H54 (cell line): Measurements from ENCODE around the gene TRPM3.
A peak's percentile ranks its signal among the peaks of the same experiment; 100 is the strongest.

ENCODE experiments used
- DNase-seq: peaks from one replicate; pipeline ENCODE4 v3.0.0; 2011; ENCODE audit warnings: low spot score, mixed read lengths; ENCODE audit not compliant: insufficient read length
- FAIRE-seq: peaks from 3 replicates; lab custom pipeline; 2011; peaks lifted over from hg19 to GRCh38; lab: Jason Lieb, UNC
- POLR2A ChIP-seq: IDR thresholded peaks from 2 replicates; pipeline ENCODE4 v1.6.1; 2011; ENCODE audit warnings: low read depth, mild to moderate bottlenecking, low read length

Gene TRPM3

DNA sequence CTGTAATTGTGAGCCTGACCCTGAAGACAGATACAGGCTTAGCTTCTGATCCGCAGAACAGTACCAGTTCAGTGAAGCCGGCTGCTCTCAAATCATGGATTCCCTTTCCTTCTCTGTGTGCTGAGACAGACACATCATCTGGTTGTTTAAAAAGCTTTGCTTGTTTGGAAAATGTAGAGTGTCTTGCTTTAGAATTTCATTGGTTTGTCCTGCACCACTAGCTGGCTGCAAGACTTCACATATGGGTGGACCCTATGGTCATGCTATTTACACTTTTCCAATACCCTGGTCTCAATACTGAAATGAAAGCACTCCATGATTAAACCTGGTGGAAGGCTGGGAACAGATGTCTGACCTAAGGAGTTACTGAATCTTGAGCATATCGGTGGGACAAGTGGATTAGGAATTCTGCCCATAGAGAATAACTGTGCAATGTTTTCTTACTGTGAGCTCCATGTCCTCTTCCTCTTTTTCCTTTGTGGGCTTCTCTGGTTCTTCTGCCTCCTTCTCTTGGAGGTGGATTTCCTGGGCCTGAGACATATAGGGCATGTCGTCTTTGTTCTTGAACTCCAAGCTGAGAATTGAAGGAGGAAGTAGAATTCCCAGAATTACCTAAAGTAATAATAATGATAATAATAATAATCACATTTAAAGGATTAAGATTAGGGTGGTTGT is 505.8 kb downstream of the TRPM3 start:
- DNase-seq = no peak
- no peak for TF ChIP-seq POLR2A
- no peak for FAIRE-seq

DNA sequence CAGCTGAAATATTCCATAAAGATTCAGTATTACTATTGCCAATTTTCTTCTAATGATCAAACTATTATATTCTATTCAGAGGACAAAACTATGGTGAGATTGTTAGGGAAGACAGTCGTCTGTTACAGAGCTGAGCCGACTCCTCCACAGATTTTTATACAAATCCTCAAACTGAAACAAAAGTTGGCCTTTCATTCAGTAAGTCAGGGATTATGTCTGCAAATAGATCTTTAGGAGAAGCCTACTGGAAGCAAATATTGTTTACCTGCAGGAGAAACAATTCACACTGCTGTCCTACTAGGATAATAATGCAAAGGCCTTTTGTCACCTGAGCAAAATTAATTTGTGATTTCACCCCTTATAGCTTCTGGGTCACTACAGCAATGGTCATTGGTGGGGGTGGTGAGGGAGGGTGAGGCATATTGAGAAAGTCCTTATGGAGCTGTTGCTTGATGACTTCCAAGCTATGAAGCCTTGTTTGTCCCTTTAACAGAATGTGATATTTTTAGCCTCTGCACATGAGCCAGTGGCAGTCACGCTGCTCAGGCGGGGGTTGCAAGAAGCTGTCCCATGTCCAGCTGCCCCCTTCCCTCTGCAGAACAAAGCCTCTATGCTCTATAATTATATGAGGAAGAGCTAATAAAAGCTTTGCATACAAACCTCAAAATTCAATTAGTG is 506.5 kb downstream of the TRPM3 start:
- DNase-seq (no peak), FAIRE-seq (no peak)
- TF ChIP-seq POLR2A = no peak

DNA sequence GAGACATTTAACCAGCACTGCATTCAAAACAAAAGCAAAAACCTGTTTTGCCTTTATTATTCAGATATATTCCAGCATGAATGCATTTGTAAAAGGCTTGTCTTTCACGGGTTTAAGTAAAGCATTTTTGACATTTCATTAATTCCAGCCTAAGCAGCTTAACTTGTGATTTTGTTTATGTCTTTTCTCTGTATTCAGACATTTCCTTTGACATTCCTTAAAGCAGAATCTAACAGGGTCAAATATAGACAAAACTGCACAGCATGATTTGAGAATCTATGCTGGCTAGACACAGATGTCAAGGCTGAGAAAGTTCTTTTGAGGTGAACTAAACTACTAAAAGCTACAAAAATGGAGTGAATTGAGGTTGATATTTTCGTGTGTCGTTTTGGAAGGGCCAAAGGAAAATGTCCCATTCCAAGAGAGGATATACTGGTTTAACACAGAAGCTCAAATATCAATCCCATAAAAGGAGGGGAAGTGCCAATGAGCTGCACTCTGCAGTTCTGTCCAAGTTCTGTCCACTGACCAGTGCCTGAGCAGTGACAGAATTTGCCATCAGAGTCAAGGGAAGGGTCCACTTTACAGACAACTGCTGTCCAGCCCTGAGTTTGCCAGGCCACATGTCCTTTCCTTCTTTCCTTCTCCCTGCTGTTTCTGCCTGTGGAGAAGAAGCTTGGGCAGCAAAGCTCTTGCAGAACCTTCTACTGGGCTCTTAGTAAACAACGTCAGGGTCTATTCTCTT is 508.2 kb downstream of the TRPM3 start:
- no peak for TF ChIP-seq POLR2A
- DNase-seq = no peak
- no peak for FAIRE-seq

DNA sequence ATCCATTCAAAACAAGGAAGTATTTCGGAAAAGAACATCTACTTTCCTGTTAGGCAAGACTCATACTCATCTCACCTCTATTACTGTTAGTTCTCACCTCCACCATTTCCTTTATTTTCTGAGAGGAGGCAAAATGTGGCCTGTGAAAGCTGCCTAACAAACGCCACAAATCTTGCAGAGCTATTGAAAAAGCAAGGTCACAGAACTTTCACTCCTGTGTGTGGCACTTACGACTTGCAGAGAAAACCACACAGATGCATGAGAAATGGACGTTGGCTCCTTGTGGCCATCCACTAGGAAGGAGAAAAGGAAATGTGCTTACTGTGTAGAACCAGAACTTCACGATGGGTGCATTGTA is 511.2 kb downstream of the TRPM3 start:
- FAIRE-seq (no peak), DNase-seq (no peak)
- TF ChIP-seq POLR2A = no peak

DNA sequence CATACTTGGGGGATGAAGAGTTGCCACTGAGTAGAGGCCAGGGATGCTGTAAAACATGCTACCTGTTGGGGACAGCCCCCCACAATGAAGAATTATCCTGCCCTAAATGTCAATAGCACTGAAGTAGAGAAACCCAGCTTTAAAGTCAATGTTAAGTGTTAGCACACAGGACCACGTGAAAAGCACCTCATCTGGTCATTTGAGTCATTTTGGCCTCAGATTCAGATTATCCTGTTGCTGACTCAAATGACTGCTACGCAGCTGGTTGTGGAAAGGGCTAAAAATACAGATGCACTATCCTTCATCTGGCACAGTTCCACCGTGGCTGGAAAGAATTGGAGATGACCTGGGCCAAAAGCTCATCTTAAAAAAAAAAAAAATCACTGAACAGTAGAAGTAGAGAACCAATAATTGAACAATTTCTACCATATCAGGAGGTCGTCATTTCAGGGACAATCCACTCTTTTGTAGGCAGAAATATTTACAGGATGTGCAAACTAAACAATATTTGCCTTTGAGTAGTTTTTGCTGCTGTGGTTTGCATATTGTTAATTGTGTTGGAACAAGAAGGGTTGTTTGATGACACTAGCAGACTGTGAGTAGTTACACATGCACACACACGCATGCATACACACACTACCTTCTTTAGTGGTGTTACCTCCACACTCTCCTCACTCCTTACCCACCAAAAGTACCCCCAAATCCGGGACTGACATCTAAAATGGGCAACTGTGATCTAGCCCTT is 511.7 kb downstream of the TRPM3 start:
- TF ChIP-seq POLR2A = no peak
- DNase-seq = peak; percentile 58
- peak; percentile 94 for FAIRE-seq

DNA sequence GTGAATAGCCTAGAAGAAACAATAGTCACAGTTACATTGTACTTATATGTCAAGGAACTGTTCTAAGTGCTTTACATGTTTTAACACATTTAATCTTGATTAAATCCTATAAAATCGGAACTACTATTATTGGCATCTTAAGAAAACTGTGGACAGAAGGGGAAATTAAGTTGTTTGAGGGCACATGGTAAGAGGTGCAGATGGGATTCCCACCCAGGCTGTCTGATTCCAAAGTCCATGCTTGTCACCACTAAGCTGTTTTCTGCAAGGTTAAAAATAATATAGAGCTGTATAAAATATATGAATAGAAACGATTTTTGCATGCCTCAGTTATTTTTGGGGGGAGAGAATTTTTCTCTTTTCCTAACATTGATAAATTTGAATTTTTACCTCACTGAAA is 512.4 kb downstream of the TRPM3 start:
- no peak for TF ChIP-seq POLR2A

DNA sequence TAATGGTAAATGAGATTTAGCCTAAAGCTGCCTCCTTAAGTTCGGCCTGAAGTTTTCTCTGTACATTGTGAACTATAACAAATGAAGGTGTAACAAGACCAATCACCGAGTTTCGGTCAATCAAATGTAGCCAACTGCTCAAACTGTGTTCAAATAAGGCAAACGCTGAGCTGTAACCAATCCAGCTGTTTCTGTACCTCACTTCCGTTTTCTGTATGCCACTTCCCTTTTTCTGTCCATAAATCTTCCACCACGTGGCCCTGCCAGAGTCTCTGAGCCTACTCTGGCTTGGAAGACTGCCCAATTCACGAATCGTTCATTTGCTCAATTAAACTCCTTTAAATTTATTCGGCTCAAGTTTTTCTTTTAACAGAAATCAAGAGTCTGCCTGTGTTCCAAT is 513.5 kb downstream of the TRPM3 start:
- DNase-seq = no peak
- no peak for TF ChIP-seq POLR2A
- no peak for FAIRE-seq

More for the DNA sequence above, 512.4 kb downstream of the TRPM3 start:
- FAIRE-seq (no peak), DNase-seq (no peak)

DNA sequence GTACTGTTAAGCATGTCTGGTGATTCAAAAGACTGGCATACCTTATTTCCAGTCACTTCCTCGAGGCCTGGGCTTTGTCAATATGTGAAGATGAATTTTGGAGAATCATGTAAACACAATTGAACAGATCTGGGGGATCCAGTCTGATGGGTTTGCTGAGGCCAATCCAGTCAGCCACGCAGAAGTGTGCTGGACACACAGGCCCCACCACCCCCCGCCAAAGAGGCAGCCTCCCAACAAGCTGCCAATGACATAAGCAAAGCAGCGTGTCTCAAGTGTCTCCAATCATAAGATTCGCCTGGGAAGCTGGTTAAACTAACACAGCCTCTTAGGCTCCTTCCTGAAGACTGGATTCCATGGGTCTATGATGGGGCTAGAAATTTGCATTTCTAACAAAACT is 514.1 kb downstream of the TRPM3 start:
- TF ChIP-seq POLR2A = no peak
- DNase-seq = no peak
- no peak for FAIRE-seq

DNA sequence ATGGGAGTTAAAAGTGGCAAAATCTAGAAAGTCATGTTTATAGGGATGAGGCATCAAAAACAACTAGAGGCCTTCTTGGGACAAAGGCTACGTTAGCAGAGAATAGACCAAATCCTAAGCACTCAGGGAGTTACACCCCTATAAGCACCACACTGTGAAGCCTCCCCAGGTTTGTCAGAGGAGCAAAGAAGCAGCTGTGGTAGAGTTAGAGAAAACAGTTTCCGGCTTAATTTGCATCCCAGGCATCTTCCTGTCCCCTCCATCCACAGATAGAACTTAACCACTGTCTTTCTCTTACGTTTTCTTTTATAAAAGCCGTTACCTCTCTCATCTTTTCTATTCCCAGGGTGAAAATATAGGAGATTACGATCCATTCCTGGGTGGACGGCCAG is 518.4 kb downstream of the TRPM3 start:
- no peak for TF ChIP-seq POLR2A
- no peak for DNase-seq
- FAIRE-seq = no peak

DNA sequence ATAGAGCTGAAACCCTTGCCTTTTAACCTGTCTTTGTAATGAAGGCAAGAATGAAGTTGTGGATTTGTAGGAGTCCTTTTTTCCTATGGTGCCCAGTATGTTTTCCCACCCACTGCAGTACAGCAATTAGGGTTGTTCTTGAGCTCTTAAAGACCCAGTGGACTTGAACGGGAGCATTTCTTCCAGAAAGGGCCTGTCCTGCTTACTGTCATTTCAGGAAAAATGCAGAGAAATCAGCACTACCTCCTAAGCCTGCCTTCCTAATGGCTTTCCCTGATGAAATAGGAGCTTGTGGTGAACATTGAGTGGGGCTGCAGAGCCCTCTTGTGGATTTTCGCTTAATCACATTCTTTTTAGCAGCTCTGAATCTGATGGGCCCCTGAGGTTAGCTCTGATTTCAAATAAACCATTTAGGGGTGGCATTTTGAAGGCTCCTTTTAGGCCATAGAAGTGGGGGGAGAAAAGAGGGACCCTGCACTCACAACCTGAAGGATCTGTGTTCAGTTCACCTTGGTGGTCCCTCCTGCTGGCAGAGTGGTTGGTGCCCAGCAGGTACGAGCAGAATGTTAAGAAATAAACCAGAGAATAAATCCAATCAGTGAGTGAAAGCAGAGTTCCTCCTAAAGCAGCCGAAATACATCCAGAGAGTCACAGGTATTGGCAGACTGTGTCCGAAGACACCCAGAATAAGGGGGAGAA is 519.0 kb downstream of the TRPM3 start:
- TF ChIP-seq POLR2A = no peak
- peak; percentile 71 for FAIRE-seq
- peak; percentile 67 for DNase-seq

DNA sequence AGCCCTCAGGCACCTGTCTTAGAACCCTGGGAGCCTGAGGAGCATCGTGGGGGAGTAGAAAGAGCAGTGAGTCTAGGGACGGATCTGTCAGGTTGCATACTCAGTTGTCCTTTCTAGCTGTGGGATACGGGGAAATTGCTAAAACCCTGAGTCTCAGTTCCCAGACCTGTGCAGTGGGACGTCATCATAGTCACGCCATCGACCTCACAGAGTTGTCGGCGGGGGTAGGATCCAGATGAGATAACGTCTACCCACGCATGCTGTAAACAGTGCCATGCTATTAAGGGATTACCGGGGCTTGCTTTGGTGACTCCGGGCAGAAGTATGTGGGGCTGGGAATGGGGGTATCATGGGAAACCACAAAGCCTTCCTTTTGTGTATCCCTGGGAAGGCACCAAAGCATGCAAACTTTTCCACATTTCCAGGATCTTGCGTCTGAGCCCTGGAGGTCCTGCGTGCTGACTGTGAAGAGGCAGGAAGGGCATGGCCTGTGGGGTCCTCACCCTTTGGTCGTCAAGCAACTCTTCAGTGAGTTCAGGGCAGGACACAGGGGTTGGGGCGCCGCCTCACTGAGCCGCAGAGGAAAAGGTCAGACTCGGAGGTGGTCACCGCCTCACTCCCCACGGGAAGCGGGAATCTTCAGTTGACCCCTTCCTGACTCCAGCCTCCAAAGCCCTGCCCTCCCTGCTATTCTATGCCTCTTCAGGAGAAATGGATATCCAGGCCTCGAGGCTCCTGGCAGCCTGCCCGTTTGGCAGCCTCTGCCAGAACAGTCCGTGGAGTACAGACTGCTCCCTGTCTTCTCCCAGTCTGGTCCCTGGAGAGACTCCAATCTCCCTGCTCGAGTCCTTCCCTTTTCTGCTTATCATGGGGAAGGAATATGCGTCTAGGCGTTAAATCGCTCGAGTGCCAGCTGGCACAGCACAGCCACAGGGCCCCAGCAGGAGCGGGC is 520.1 kb downstream of the TRPM3 start:
- DNase-seq = peak; percentile 64
- FAIRE-seq = peak; percentile 72
- TF ChIP-seq POLR2A = no peak

DNA sequence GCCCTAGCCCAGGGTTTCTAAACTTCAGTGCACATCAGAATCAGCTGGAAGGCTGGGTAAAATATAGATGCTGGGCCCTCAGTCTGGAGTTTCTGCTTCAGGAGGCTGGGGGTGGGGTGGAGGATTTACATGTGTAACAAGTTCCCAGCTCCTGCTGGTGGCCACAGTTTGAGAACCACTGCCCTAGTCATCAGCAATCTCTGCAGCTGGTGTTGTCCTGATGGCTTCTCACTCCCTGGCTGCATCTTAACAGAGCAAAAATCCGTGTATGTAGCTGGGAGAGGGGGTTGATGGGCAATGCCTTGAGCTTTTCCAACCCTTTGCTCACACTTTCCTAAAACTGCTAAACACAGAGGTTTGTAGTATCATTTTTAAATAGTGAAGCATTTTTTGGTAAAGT is 520.9 kb downstream of the TRPM3 start:
- DNase-seq (no peak), FAIRE-seq (no peak)
- no peak for TF ChIP-seq POLR2A
